ENCODE data around the gene TMCC2. TPM values are rescaled to one million over a fixed set of nuclear protein-coding genes. Genes with fewer than 3 reads are reported as not detected.

TMCC2 gene
- total and polyA plus RNA-seq, 2 of the 8 experiments (the other 6 are each of a cell fraction or from before 2014, with no cell fraction given): 6.7 to 6.8 TPM

DNA sequence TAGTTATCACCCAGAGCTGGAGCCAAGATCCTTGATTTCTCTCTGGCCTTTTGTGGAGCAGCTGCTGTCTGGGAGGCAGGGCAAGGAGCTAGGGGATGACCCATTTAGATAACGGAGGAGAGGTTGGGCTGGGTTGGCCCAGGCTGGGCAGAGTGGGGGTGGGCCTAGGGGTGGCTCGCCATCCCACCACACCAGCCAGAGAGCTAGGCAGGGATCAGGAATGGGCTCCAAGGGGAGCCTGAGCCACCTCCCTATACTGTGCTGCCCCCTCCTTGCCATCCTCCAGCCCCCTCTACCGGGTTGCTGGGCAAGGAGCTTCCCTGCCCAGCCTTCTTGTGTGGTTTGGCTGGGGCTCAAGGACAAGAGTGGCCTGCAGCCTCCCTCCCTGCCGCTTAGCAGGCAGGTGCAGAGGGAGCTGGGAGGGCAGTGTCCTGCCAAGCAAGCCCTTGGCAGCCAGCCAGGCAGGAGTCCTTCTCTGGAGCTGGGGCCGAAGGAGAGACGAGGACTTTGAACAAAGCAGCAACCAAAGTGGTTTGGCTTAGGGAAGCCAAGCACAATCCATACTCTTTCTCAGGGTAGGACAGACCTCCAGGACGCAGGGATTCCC is 89.7 kb downstream of the TMCC2 start:
- H3K9ac ChIP-seq (replicated peaks in 1 of 4; ENCODE audit: extremely low read depth in 1 of 4, low read depth in 3 of 4, low read length in 3 of 4): no peak overlapping the region
- 85% methylated on average over 7 of the region's 7 CpGs; no CpG with 5 or more reads in 1 of the 2 experiments for WGBS, 2 experiments (ENCODE audit: extremely low coverage in 1 of 2, insufficient coverage in 1 of 2, insufficient read length in 1 of 2, insufficient replicate concordance in 2 of 2, low coverage in 1 of 2, low lambda C conversion rate in 2 of 2, missing lambda C conversion rate in 1 of 2)
- peaks cover 0 to 4% (median 0%) of the 10 kb centered on the region in 4 experiments; a peak in 2 of 8 replicates for H3K36me3 ChIP-seq (ENCODE audit: control insufficient read depth in 2 of 4, insufficient read depth in 4 of 4, low read length in 3 of 4)
- ChIA-PET POLR2A (ENCODE audit: partially characterized antibody) (interaction anchor here (0.6 to 11.0 kb wide), 8 partner anchors 15 to 208 kb away, joined by 3 to 134 read pairs (median 4); no protein-coding TSS in a partner anchor), CTCF (ENCODE audit: partially characterized antibody) (interaction anchor here (0.6 to 67.1 kb wide), 5 partner anchors 9 to 154 kb away, joined by 3 to 2424 read pairs (median 18); no protein-coding TSS in a partner anchor)
- TF ChIP-seq RFX5 (IDR thresholded peaks at IDR 0.05; ENCODE audit: borderline replicate concordance, low read depth, low read length) (no peak), SUZ12 (IDR thresholded peaks at IDR 0.05; ENCODE audit: low read length) (no peak), POLR2AphosphoS5 (IDR thresholded peaks at IDR 0.05; ENCODE audit: low read depth, low read length) (peak; percentile 22; the same call in 1 of the 2 replicates), BCL11A (IDR thresholded peaks at IDR 0.05; ENCODE audit: low read depth in 2 of 2, low read length in 2 of 2) (no peak), RAD21 (IDR thresholded peaks at IDR 0.05 in 1 of 2, conservative IDR thresholded peaks at IDR 0.05 in 1 of 2; ENCODE audit: low read depth in 2 of 2, low read length in 2 of 2) (no peak; a peak in 1 of 4 replicates), EZH2 (IDR thresholded peaks at IDR 0.05; ENCODE audit: low read depth, low read length, severe bottlenecking) (no peak), EP300 (IDR thresholded peaks at IDR 0.05; ENCODE audit: borderline replicate concordance in 1 of 2, low read depth in 2 of 2, low read length in 2 of 2) (no peak)
- peaks cover 35 to 59% (median 45%) of the 10 kb centered on the region in 4 experiments for H3K4me1 ChIP-seq (replicated peaks in 1 of 4; ENCODE audit: control insufficient read depth in 3 of 4, insufficient read depth in 4 of 4, low read length in 3 of 4)
- H3K4me3 ChIP-seq (ENCODE audit: extremely low read depth in 1 of 4, insufficient read depth in 2 of 4, low read depth in 3 of 4, low read length in 4 of 4): 0 out of 8 replicates have a peak overlapping the region, but pooled peaks of 1 of the 4 experiments have one; percentile 93
- peak overlapping the region; percentile 76 for H2AK5ac ChIP-seq (ENCODE audit: low read depth, low read length)
- H3K56ac ChIP-seq (replicated peaks; ENCODE audit: insufficient read length, low read depth, low read length): no peak overlapping the region
- no peaks in the 10 kb centered on the region for H3K9me3 ChIP-seq (ENCODE audit: insufficient read depth in 2 of 2, low read depth in 1 of 2, low read length in 1 of 2)
- H3K27ac ChIP-seq (ENCODE audit: low read depth, low read length): no peak overlapping the region
- peak overlapping the region; percentile 59 for H4K91ac ChIP-seq (replicated peaks; ENCODE audit: insufficient read length, low read length)
- no peak overlapping the region for H4K8ac ChIP-seq (ENCODE audit: extremely low read depth, insufficient read depth, low read length)
- H4K20me1 ChIP-seq (replicated peaks in 1 of 2; ENCODE audit: control insufficient read depth in 1 of 2, insufficient read depth in 2 of 2, low read length in 2 of 2): peaks cover 11 to 32% of the 10 kb centered on the region in 2 experiments
- H3K14ac ChIP-seq (ENCODE audit: insufficient read length): no peak overlapping the region
- H2BK120ac ChIP-seq (replicated peaks; ENCODE audit: low read depth, low read length): no peak overlapping the region
- no peaks in the 10 kb centered on the region for H3K27me3 ChIP-seq (replicated peaks in 1 of 4; ENCODE audit: control insufficient read depth in 3 of 4, extremely low read depth in 1 of 4, insufficient read depth in 3 of 4, low read length in 3 of 4)
- FAIRE-seq (no peak), DNase-seq (ENCODE audit: low read depth in 1 of 2, low spot score in 2 of 2) (no peak)
- H3K4ac ChIP-seq (replicated peaks; ENCODE audit: insufficient read length, low read depth, low read length): no peak overlapping the region
- H2BK12ac ChIP-seq (ENCODE audit: low read depth, low read length): no peak overlapping the region
- H2AFZ ChIP-seq (ENCODE audit: low read length): no peak overlapping the region
- peak overlapping the region; percentile 44; the same call in 1 of the 2 replicates for H2BK20ac ChIP-seq (ENCODE audit: low read length)
- H3K18ac ChIP-seq (ENCODE audit: extremely low read depth, low read length): peak overlapping the region; percentile 64; the same call in 1 of the 2 replicates
- peak overlapping the region; percentile 60; the same call in 1 of the 2 replicates for H2BK5ac ChIP-seq (ENCODE audit: low read depth, low read length)
- peak overlapping the region; percentile 40; the same call in 1 of the 2 replicates for H2BK15ac ChIP-seq (ENCODE audit: low read length)
- H4K5ac ChIP-seq (ENCODE audit: insufficient read length, low read depth, low read length): no peak overlapping the region
- H3K79me2 ChIP-seq (ENCODE audit: control insufficient read depth in 1 of 2, insufficient read depth in 2 of 2, low read length in 2 of 2): peaks cover 32 to 72% of the 10 kb centered on the region in 2 experiments
- H3K4me2 ChIP-seq (ENCODE audit: insufficient read depth in 1 of 2, low read depth in 2 of 2, low read length in 2 of 2): peak overlapping the region; percentile 44 to 65; a peak in 3 of 4 replicates
- peaks cover 40% of the 10 kb centered on the region for H3K79me1 ChIP-seq (ENCODE audit: low read depth, low read length)
- H3K23ac ChIP-seq (ENCODE audit: insufficient read length): no peak overlapping the region
- peaks cover 8% of the 10 kb centered on the region for H3K23me2 ChIP-seq (ENCODE audit: low read depth, low read length)

All from H1 (cell line).